GM18870 (cell line): ENCODE measurements around the gene AP3M1.

Experiments
- ATAC-seq: cut with Tn5 transposase; IDR thresholded peaks from one replicate; pipeline ENCODE4 v1.9.1; 2021; ENCODE audit warnings: moderate library complexity; ENCODE audit not compliant: unreplicated experiment

AP3M1 gene

DNA sequence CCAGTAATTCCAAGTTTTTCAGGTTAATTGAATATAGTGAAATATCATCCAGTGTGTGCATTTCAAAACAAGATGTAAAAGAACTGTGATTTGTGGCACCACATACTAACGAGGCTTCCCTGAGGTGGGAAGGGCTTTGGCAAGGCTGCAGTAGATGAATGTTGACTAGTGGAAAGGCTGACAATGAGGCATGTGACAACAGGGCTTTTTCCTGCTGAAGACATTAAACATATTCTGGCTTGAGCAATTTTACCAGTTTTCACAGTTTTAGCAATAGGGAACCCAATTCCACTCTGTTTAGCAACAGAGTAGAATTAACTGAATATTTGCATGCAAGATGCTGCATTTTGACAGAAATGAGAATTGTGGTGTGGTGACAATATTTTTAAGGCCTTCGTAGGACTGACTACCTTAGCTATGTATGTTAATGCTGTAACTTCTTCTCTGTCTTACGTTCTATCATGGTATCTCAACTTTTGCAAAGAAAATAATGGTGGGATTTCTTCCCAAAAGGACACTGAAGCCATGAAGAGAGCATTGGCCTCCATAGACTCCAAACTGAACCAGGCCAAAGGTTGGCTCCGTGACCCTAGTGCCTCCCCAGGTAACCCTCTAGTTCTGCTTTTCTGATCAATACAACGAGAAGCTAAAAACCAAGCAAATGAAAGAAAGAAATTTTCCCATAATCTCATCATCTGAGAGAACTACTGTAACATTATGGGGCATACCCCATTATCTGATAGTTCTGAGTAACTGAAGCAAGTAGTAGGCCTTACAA, 68.5 kb downstream of the AP3M1 start:
- no peak for ATAC-seq

DNA sequence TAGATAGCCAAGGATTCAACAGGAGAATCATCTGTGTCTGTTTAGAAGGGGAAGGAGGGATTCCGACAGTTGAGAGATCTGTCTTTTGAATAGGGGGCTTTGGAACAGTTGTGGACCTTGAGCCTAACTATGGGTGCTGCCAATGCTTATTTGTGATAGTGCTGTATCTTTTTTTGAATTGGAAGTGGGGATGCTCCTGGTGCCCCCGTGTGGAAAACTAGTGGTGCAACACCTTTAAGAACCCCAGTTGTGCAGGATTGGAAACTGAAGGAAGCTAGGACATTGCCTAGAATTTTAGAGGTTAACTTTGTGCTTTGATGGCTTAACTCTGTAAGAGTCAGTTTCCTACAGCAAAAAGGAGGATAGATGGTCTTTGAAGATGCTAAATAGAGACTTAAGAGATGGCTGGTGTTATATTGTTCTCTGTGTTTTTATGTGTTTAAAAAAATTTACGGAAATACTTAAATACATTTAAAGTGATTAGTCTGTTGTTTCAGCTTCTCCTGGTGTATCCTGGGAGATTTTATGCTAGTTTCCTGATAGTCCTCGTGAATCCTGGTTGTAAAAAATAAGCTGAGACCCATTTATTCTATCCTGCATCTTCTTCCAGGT, 69.3 kb downstream of the AP3M1 start:
- ATAC-seq: no peak

DNA sequence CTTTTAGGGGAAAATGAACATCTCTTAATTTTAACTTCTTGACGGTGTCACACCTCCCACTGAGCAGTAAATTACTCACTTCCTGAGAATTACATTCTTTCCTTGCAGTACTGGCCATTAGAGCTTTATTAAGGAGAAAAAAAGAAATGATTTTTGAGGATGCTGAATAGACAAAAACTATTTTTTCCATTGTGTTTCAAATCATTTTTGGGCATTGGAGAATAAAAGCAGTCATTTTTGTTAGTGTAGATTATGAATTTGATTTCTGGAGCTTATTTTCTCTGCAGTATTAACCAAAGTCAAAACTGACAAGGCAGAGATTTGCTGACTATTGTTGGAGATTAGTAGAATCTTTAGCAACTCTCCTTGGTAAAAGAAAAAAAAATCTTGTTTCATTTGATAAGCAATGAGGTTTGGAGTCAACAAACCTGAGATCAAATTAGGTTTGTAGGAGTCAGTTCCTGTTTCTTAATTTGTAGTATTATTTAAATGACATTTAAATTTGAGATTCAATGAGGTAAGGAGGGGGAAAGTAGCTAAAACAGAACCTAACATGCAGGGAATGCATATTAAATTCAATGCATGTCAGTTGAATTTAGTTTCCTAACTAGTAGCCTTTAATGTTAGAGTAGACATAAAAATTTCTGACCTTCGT, 70.6 kb downstream of the AP3M1 start:
- no peak for ATAC-seq

DNA sequence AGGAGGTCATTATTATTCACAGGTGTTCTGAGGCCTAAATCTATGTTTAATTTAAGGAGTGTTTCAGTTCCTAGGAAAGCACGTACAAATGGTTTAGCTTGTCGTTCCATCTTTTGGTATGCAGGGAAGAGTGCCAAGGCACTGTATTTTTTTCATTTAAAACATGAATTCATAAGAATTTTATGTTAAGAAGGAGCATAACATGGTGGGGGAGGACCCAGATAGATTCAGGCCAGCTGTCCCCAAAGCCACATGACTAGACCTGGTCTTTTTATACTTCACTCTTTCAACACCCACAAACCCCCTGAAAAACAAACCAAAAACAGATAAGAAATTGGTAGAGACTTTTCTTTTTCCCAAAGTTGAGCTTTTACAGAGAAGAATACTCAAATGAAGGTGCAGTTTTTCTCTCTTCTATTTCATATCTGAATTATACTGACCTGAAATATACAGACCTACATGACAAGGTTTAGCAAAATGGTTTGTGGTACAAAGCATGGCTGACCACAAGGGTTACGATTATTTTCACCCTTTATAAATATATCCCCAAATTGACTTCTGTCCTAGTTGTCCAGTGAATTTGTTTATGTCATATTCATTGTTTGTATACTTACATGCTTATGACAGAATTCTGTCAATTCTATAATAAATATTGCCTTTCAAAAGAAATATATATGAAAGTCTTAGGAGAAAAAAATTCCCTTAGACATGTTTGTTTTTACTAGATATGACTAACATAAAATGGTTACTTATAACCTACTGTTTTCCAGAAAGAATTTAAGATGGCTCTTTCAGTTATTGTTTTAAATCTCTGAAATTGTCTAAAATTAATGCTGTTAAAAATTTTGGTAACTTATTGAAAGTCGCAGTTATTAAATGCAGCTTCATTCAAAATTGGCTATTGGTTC, 71.3 kb downstream of the AP3M1 start:
- ATAC-seq: no peak

DNA sequence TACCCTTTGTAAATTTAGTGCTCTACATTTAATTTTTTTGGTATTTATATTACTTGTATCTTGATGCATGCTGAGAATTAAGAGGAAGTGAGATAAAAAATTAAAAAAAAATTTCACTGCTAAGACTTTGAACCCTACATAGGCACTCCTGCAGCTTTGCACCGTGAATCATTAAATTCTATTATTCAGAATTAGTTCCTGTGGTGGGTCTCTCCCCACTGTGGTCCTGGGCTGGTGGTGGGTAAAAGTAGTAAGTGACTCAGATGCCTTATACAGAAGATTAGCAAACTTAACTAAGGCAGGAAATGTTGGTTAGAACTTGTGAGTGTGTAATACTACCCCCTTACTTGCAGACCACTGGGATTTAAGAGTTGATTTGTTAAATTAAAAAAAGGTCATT, 72.6 kb downstream of the AP3M1 start:
- no peak for ATAC-seq

DNA sequence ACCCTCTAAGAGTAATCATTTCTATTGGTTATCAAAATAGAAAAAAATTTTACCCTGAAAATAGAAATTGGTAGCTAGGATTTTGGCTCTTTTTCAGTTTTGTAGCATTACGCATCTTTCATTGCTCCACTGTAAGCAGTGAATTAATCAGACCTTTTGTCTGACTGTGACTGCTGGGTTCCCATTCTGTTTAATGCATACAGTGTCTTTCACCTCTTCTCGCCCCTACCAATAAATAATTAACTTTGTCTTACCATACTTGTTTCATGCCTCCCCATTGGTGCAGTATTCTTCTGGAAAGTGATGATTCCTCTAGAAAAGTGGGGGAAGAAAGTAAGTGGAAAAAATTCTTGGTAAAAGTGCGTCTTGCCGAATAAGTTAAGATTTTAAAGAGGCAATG, 73.2 kb downstream of the AP3M1 start:
- no peak for ATAC-seq

DNA sequence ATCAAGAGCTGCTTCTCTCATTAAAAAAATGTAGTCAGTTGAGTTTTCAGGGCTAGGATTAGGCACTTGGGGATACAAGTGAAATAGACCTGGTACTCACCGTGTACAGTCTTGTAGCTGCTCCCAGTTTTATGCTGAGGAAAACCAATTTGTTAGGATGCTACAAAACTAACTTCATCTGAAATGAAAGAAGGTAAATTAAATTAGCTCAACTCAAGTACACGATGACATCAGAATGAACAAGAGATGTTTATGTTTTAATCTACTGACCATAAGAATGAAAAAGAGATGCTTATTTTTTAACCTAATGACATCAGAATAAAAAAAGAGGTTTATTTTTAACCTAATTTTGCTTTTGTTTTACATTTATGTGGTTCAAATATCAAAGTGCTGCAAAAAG, 73.7 kb downstream of the AP3M1 start:
- no peak for ATAC-seq

DNA sequence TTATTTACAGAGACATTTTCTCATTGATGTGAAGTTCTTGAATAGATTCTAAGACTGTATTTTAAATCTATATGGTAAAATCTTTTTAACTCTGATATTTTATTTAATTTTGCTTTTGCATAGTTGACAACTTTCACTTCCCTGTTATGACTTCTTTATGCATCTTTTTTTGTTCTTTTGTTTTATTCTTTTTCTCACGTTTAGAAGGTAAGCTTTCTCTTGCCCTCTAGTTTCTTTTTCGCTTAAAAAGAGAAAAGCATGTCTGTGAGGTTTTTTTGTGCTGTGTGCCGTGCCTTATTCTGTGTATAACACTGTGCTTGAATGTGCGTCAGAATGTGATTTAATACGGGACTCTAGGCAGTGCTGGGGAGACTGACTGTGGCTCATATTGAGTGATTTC, 74.7 kb downstream of the AP3M1 start:
- ATAC-seq: no peak

DNA sequence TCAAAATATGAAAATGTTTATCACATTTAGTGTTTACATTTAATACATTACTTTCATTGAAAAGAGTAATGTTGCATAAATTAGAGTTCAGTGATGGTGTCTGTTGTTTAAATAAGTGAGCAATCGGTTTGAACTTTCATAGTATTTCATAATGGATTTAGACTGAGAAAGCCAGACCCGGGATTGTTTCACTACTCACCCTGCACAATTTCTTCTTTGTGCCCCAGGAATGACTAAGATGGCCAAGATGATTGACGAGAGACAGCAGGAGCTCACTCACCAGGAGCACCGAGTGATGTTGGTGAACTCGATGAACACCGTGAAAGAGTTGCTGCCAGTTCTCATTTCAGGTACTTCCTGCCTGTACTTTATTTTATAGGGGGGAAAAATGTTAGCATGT, 78.1 kb downstream of the AP3M1 start:
- no peak for ATAC-seq

DNA sequence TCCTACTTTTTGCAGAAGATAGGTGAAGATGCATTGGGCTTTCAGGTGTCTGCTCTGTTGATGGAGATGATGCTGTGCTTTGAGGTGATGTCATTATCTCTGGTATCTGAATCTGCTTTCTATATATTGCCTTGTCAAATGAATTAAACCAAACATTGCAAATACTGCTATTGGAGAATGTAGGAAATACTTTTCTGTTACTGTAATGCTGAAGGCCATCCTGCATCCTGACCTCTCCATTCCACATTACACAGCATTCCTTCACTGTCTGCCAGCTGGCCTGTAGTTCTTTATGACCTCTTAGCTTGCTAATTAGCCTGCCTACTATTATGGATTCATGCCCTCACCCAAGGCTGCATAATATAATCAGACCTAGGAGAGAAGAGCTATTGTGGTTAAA, 79.5 kb downstream of the AP3M1 start:
- ATAC-seq: no peak
